GM12878 (cell line): ENCODE data around the gene ABL2. TPM values are rescaled to one million over a fixed set of nuclear protein-coding genes. Genes with fewer than 3 reads are reported as not detected.

Source experiments
- ATAC-seq: fragments of 200-7000 bp; cut with Tn5 transposase; 3 replicates; pipeline ENCODE4 v1.9.1; 2020; ENCODE audit warnings: mild to moderate bottlenecking, moderate library complexity
- BruUV-seq: library from RNA; stranded (reverse); fragments of 400-500 nt; replicated peaks from 2 replicates; lab custom pipeline; 2021; lab: Mats Ljungman, UMichigan
- CTCF ChIA-PET: fragments of 300-600 bp; sonication (Branson Sonifier 250); formaldehyde crosslinking; extraction: SDS; loops from one replicate; lab custom pipeline; 2021; ENCODE audit warnings: inconsistent platforms; lab: Yijun Ruan, JAX
- POLR2A ChIA-PET: fragments of 350-600 bp; formaldehyde crosslinking; extraction: SDS; loops from one replicate; lab custom pipeline; 2021; ENCODE audit warnings: inconsistent platforms; lab: Charles Lee
- RAD21 ChIA-PET: fragments of 300-600 bp; sonication (Branson Sonifier 250); formaldehyde crosslinking; loops from one replicate; lab custom pipeline; 2023; ENCODE audit warnings: antibody characterized with exemption; ENCODE audit not compliant: unreplicated experiment; lab: Charles Lee
- SMC1A ChIA-PET: fragments of 300-600 bp; sonication (Branson Sonifier 250); formaldehyde crosslinking; loops from one replicate; lab custom pipeline; 2023; ENCODE audit not compliant: unreplicated experiment, uncharacterized antibody; lab: Charles Lee
- DNase-seq: peaks from one replicate; pipeline ENCODE4 v3.0.0-alpha.2; 2011; ENCODE audit warnings: low read depth, low spot score
- FAIRE-seq: peaks from 3 replicates; lab custom pipeline; 2011; peaks lifted over from hg19 to GRCh38; lab: Jason Lieb, UNC
- H2AFZ ChIP-seq: 2 replicates; pipeline ENCODE4 v1.6.0; 2011; ENCODE audit warnings: low read depth, low read length, control low read depth; ENCODE audit not compliant: control insufficient read depth
- H3K27ac ChIP-seq: 2 replicates; pipeline ENCODE4 v1.5.1; 2011; ENCODE audit warnings: control low read depth; ENCODE audit not compliant: control insufficient read depth, insufficient read depth
- H3K27me3 ChIP-seq, 2 experiments: replicated peaks in 1 of 2; 2 replicates each; pipeline versions ENCODE4 v1.6.0 to v1.6.1; 2011; ENCODE audit warnings: low read length in 1 of 2; ENCODE audit not compliant: control insufficient read depth in 2 of 2, insufficient read depth in 2 of 2
- H3K36me3 ChIP-seq, 2 experiments: 2 replicates each; pipeline ENCODE4 v1.5.1; 2011; ENCODE audit warnings: low read length in 1 of 2; ENCODE audit not compliant: control insufficient read depth in 2 of 2, insufficient read depth in 2 of 2
- H3K4me1 ChIP-seq: 2 replicates; pipeline ENCODE4 v1.6.1; 2011; ENCODE audit warnings: mild to moderate bottlenecking, low read length, moderate library complexity, mixed read lengths; ENCODE audit not compliant: control insufficient read depth, insufficient read depth
- H3K4me2 ChIP-seq: 2 replicates; pipeline ENCODE4 v1.6.0; 2011; ENCODE audit warnings: control low read depth; ENCODE audit not compliant: control insufficient read depth, insufficient read depth
- H3K4me3 ChIP-seq: fragments of 200-600 bp; sonication (generic); 2 replicates; pipeline ENCODE4 v1.5.1; 2016
- H3K79me2 ChIP-seq: 2 replicates; pipeline ENCODE4 v1.6.0; 2011; ENCODE audit warnings: low read length; ENCODE audit not compliant: control insufficient read depth, insufficient read depth
- H3K9ac ChIP-seq: 2 replicates; pipeline ENCODE4 v1.8.0; 2011; ENCODE audit warnings: low read length, control low read depth, mixed read lengths; ENCODE audit not compliant: control insufficient read depth, insufficient read depth
- H3K9me3 ChIP-seq: replicated peaks from 3 replicates; pipeline ENCODE4 v1.5.1; 2011; ENCODE audit warnings: mild to moderate bottlenecking, low read length; ENCODE audit not compliant: control insufficient read depth, insufficient read depth
- H4K20me1 ChIP-seq: 2 replicates; pipeline ENCODE4 v1.6.0; 2011; ENCODE audit not compliant: control insufficient read depth, insufficient read depth
- BRCA1 ChIP-seq: IDR thresholded peaks from 2 replicates; pipeline ENCODE4 v1.6.1; 2011; ENCODE audit warnings: low read depth, low read length, improper control_type of control experiment
- CREM ChIP-seq: IDR thresholded peaks from 2 replicates; pipeline ENCODE4 v1.6.1; 2014; ENCODE audit warnings: antibody characterized with exemption, low read depth
- DPF2 ChIP-seq: fragments of 450-650 bp; IDR thresholded peaks from 2 replicates; pipeline ENCODE4 v1.6.1; 2017; ENCODE audit warnings: mild to moderate bottlenecking
- E2F4 ChIP-seq: IDR thresholded peaks from 2 replicates; pipeline ENCODE4 v1.6.1; 2012; ENCODE audit warnings: low read depth, low read length, improper control_type of control experiment
- MXI1 ChIP-seq: fragments of 150-350 bp; IDR thresholded peaks from 2 replicates; pipeline ENCODE4 v1.6.1; 2011; ENCODE audit warnings: low read depth, mild to moderate bottlenecking, inconsistent platforms, low read length, improper control_type of control experiment
- NKRF ChIP-seq: fragments of 450-650 bp; conservative IDR thresholded peaks from 2 replicates; pipeline ENCODE4 v1.6.1; 2017; ENCODE audit warnings: mild to moderate bottlenecking, moderate library complexity
- NR2F1 ChIP-seq: fragments of 450-650 bp; conservative IDR thresholded peaks from 2 replicates; pipeline ENCODE4 v1.6.1; 2017; ENCODE audit warnings: mild to moderate bottlenecking
- PAX5 ChIP-seq: IDR thresholded peaks from 2 replicates; pipeline ENCODE4 v1.6.1; 2011; ENCODE audit warnings: low read depth, low read length, borderline replicate concordance
- PML ChIP-seq: IDR thresholded peaks from 2 replicates; pipeline ENCODE4 v1.6.1; 2012; ENCODE audit warnings: low read length, inconsistent platforms
- RBBP5 ChIP-seq: fragments of 200-600 bp; sonication (generic); conservative IDR thresholded peaks from 2 replicates; pipeline ENCODE4 v1.6.1; 2016
- RUNX3 ChIP-seq: IDR thresholded peaks from 2 replicates; pipeline ENCODE4 v1.6.1; 2012; ENCODE audit warnings: low read length, inconsistent platforms
- STAT3 ChIP-seq: IDR thresholded peaks from 2 replicates; pipeline ENCODE4 v1.6.1; 2011; ENCODE audit warnings: low read depth, low read length, improper control_type of control experiment
- YBX1 ChIP-seq: fragments of 450-650 bp; IDR thresholded peaks from 2 replicates; pipeline ENCODE4 v1.6.1; 2016; ENCODE audit warnings: antibody characterized with exemption
- YY1 ChIP-seq: IDR thresholded peaks from 2 replicates; pipeline ENCODE4 v1.6.1; 2011; ENCODE audit warnings: low read depth, mild to moderate bottlenecking, low read length
- ZNF274 ChIP-seq: IDR thresholded peaks from one replicate; pipeline ENCODE4 v1.8.0; 2011; ENCODE audit not compliant: insufficient read length, insufficient read depth
- ZNF384 ChIP-seq: IDR thresholded peaks from 2 replicates; pipeline ENCODE4 v1.6.1; 2012; ENCODE audit warnings: low read depth, mild to moderate bottlenecking, low read length, improper control_type of control experiment, borderline replicate concordance
- WGBS: methylation state at CpG from one replicate; pipeline ENCODE4 v1.1.6; 2016; ENCODE audit warnings: low lambda C conversion rate; ENCODE audit not compliant: insufficient replicate concordance, insufficient coverage; ENCODE audit errors: missing lambda C conversion rate; 5-methylcytosine and 5-hydroxymethylcytosine counted together
- in situ Hi-C: fragments of 300-500 bp; cut with MboI; formaldehyde crosslinking; loops from 9 replicates; pipeline ENCODE4 v1.14.3; 2018; ENCODE audit warnings: mixed read lengths
- intact Hi-C: fragments of 100-400 bp; cut with micrococcal nuclease; formaldehyde crosslinking; loops from one replicate; pipeline ENCODE4 v1.14.2; 2022; ENCODE audit not compliant: unreplicated experiment
- polyA plus RNA-seq, 11 experiments: library from polyadenylated mRNA; depleted of rRNA in 4 of 11; unstranded in 6 of 11; stranded (reverse) in 5 of 11; fragments of >200 nt; fragmentation: Nextera tagmentation in 4 of 11; fragmentation: Illumina TruSeq in 1 of 11; extraction: Ambion mirVana in 4 of 11; extraction: Trizol in 1 of 11; gene quantifications; 1 replicate in 1 of 11; 2 replicates in 10 of 11; pipeline versions ENCODE4 v1.2.1 to v1.2.3, GENCODE V29; 2011 to 2016; ENCODE audit warnings: inconsistent platforms in 2 of 11, missing spikeins in 2 of 11, low read depth in 1 of 11
- total RNA-seq, 4 experiments: library from RNA; depleted of rRNA in 3 of 4; stranded (reverse); fragments of >200 nt in 3 of 4; fragmentation: Illumina TruSeq in 1 of 4; extraction: Trizol in 1 of 4; gene quantifications; 2 replicates each; pipeline versions ENCODE4 v1.2.1 to v1.2.3, GENCODE V29; 2013 to 2021

ABL2 gene
- total and polyA plus RNA-seq, 10 of the 15 experiments (the other 5 are each of a cell fraction or from before 2014, with no cell fraction given) = 0.57 to 9.4 (median 3.6) TPM

- ChIA-PET RAD21 (interaction anchor here (1.2 kb wide), 1 partner anchor 279 kb away, joined by 3 read pairs; no protein-coding TSS in a partner anchor), SMC1A (interaction anchor here (1.4 kb wide), 1 partner anchor 10 kb away, joined by 3 read pairs; no protein-coding TSS in a partner anchor), POLR2A (interaction anchor here (0.6 to 0.9 kb wide), 2 partner anchors 63 to 135 kb away, joined by 3 to 6 read pairs; no protein-coding TSS in a partner anchor), CTCF (interaction anchor here (0.9 kb wide), 1 partner anchor 30 kb away, joined by 3 read pairs; no protein-coding TSS in a partner anchor)
- no peak overlapping the region for H2AFZ ChIP-seq
- DNase-seq (no peak), ATAC-seq (no peak), FAIRE-seq (no peak)
- peaks cover 19% of the 10 kb centered on the region for H3K4me1 ChIP-seq
- intact Hi-C loops (no loop called here), in situ Hi-C loops (loop anchor here (25.0 kb wide), 1 partner anchor 721 kb away; no protein-coding TSS in a partner anchor)
- peaks cover 10% of the 10 kb centered on the region for H3K79me2 ChIP-seq
- 95% methylated on average over 4 of the region's 4 CpGs for WGBS
- BruUV-seq = no TSS peak
- no peak overlapping the region for H3K4me3 ChIP-seq
- TF ChIP-seq NR2F1 (no peak), E2F4 (no peak), CREM (no peak), ZNF384 (no peak), RUNX3 (no peak), PAX5 (no peak), YBX1 (no peak), STAT3 (no peak), RBBP5 (no peak), ZNF274 (no peak), YY1 (no peak), MXI1 (no peak), NKRF (no peak), PML (no peak), BRCA1 (no peak), DPF2 (no peak)
- H3K9me3 ChIP-seq = no peaks in the 10 kb centered on the region
- no peak overlapping the region for H3K9ac ChIP-seq
- no peaks in the 10 kb centered on the region for H4K20me1 ChIP-seq
- H3K4me2 ChIP-seq = no peak overlapping the region
- H3K36me3 ChIP-seq = peaks cover 29 to 35% of the 10 kb centered on the region in 2 experiments
- H3K27ac ChIP-seq = no peak overlapping the region
- no peaks in the 10 kb centered on the region for H3K27me3 ChIP-seq
These were observed 138.6 kb downstream of the ABL2 start for GRCh38 chr1:179090923-179091322.
